Measurements from ENCODE around the gene RDH14. TPM values are rescaled to one million over a fixed set of nuclear protein-coding genes. Genes with fewer than 3 reads are reported as not detected.

Gene RDH14
- total and polyA plus RNA-seq, 4 donors = 13.3 to 23.9 (median 15.6) TPM

DNA sequence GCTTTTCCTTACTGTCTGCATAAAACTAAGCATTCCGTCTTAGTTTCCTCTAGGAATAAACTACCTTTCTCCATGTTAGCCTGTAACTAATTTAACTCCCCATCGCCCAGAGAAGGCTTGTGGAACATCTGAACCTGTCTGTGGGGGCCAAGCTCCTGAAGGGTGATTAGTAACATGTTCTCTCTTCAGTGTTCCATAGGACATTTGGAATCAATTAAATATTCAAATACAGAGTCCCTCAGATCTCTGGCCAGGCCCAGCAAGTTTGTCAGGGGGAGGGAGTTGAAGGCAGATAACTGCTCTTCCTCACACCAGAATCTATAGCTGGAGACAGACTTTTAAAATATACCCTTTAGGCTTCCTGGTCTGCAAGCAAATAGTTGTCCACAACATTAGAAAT lies 8.8 kb downstream of the RDH14 start:
- H3K36me3 ChIP-seq (ENCODE audit: control insufficient read depth in 4 of 4, insufficient read depth in 3 of 4, low read depth in 1 of 4, low read length in 3 of 4) = peaks cover 0 to 17% (median 3%) of the 10 kb centered on the region in 4 donors
- no peak for TF ChIP-seq GABPA (IDR thresholded peaks at IDR 0.05 in 1 of 2, conservative IDR thresholded peaks at IDR 0.05 in 1 of 2)
- TF ChIP-seq, protein P1, sequence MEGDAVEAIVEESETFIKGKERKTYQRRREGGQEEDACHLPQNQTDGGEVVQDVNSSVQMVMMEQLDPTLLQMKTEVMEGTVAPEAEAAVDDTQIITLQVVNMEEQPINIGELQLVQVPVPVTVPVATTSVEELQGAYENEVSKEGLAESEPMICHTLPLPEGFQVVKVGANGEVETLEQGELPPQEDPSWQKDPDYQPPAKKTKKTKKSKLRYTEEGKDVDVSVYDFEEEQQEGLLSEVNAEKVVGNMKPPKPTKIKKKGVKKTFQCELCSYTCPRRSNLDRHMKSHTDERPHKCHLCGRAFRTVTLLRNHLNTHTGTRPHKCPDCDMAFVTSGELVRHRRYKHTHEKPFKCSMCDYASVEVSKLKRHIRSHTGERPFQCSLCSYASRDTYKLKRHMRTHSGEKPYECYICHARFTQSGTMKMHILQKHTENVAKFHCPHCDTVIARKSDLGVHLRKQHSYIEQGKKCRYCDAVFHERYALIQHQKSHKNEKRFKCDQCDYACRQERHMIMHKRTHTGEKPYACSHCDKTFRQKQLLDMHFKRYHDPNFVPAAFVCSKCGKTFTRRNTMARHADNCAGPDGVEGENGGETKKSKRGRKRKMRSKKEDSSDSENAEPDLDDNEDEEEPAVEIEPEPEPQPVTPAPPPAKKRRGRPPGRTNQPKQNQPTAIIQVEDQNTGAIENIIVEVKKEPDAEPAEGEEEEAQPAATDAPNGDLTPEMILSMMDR (IDR thresholded peaks at IDR 0.05; ENCODE audit: low read depth, low read length, missing input control) = no peak
- TF ChIP-seq, protein P2, sequence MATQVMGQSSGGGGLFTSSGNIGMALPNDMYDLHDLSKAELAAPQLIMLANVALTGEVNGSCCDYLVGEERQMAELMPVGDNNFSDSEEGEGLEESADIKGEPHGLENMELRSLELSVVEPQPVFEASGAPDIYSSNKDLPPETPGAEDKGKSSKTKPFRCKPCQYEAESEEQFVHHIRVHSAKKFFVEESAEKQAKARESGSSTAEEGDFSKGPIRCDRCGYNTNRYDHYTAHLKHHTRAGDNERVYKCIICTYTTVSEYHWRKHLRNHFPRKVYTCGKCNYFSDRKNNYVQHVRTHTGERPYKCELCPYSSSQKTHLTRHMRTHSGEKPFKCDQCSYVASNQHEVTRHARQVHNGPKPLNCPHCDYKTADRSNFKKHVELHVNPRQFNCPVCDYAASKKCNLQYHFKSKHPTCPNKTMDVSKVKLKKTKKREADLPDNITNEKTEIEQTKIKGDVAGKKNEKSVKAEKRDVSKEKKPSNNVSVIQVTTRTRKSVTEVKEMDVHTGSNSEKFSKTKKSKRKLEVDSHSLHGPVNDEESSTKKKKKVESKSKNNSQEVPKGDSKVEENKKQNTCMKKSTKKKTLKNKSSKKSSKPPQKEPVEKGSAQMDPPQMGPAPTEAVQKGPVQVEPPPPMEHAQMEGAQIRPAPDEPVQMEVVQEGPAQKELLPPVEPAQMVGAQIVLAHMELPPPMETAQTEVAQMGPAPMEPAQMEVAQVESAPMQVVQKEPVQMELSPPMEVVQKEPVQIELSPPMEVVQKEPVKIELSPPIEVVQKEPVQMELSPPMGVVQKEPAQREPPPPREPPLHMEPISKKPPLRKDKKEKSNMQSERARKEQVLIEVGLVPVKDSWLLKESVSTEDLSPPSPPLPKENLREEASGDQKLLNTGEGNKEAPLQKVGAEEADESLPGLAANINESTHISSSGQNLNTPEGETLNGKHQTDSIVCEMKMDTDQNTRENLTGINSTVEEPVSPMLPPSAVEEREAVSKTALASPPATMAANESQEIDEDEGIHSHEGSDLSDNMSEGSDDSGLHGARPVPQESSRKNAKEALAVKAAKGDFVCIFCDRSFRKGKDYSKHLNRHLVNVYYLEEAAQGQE (IDR thresholded peaks at IDR 0.05) = no peak
- no peak for TF ChIP-seq RXRA (IDR thresholded peaks at IDR 0.05)
- no peak for TF ChIP-seq FOXA1 (IDR thresholded peaks at IDR 0.05)
- no peak for TF ChIP-seq ATF3 (IDR thresholded peaks at IDR 0.05)
- no peak for TF ChIP-seq EGR1 (IDR thresholded peaks at IDR 0.05; ENCODE audit: low read depth in 2 of 2)
- no peak for TF ChIP-seq SP1 (IDR thresholded peaks at IDR 0.05)
- no peak for TF ChIP-seq JUND (IDR thresholded peaks at IDR 0.05)
- no peak for TF ChIP-seq RAD21 (IDR thresholded peaks at IDR 0.05)
- no peak for TF ChIP-seq YY1 (IDR thresholded peaks at IDR 0.05)
- TF ChIP-seq FOXA2 (IDR thresholded peaks at IDR 0.05) = no peak
- no peak for TF ChIP-seq NR2F2 (IDR thresholded peaks at IDR 0.05)
- TF ChIP-seq, protein P3, sequence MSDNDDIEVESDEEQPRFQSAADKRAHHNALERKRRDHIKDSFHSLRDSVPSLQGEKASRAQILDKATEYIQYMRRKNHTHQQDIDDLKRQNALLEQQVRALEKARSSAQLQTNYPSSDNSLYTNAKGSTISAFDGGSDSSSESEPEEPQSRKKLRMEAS (IDR thresholded peaks at IDR 0.05) = no peak
- no peak for TF ChIP-seq TAF1 (conservative IDR thresholded peaks at IDR 0.05)
- TF ChIP-seq HNF4A (conservative IDR thresholded peaks at IDR 0.05) = no peak
- TF ChIP-seq, protein P4, sequence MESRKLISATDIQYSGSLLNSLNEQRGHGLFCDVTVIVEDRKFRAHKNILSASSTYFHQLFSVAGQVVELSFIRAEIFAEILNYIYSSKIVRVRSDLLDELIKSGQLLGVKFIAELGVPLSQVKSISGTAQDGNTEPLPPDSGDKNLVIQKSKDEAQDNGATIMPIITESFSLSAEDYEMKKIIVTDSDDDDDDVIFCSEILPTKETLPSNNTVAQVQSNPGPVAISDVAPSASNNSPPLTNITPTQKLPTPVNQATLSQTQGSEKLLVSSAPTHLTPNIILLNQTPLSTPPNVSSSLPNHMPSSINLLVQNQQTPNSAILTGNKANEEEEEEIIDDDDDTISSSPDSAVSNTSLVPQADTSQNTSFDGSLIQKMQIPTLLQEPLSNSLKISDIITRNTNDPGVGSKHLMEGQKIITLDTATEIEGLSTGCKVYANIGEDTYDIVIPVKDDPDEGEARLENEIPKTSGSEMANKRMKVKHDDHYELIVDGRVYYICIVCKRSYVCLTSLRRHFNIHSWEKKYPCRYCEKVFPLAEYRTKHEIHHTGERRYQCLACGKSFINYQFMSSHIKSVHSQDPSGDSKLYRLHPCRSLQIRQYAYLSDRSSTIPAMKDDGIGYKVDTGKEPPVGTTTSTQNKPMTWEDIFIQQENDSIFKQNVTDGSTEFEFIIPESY (IDR thresholded peaks at IDR 0.05) = no peak
- no peak for TF ChIP-seq HNF4G (IDR thresholded peaks at IDR 0.05)
- H3K4me1 ChIP-seq (ENCODE audit: control insufficient read depth in 4 of 4, insufficient read depth in 4 of 4, low read length in 3 of 4) = peaks cover 0 to 3% (median 1%) of the 10 kb centered on the region in 4 donors
- H3K27me3 ChIP-seq (ENCODE audit: control insufficient read depth in 4 of 4, insufficient read depth in 4 of 4, low read length in 3 of 4) = no peaks in the 10 kb centered on the region
- 95% methylated on average over 2 of the region's 2 CpGs for WGBS
- H3K4me3 ChIP-seq (ENCODE audit: low read depth in 1 of 3, low read length in 3 of 3) = no peak overlapping the region
- DNase-seq (ENCODE audit: low spot score) = no peak
- no peak overlapping the region for H3K27ac ChIP-seq (ENCODE audit: low read depth in 1 of 2, low read length in 2 of 2)
- H3K9me3 ChIP-seq (ENCODE audit: control insufficient read depth in 4 of 4, low read length in 3 of 4) = no peaks in the 10 kb centered on the region
- no peak overlapping the region for H3K9ac ChIP-seq (ENCODE audit: low read depth in 1 of 2, low read length in 2 of 2)
